Measurements from ENCODE around the gene TERF2IP.

The TERF2IP gene, protein sequence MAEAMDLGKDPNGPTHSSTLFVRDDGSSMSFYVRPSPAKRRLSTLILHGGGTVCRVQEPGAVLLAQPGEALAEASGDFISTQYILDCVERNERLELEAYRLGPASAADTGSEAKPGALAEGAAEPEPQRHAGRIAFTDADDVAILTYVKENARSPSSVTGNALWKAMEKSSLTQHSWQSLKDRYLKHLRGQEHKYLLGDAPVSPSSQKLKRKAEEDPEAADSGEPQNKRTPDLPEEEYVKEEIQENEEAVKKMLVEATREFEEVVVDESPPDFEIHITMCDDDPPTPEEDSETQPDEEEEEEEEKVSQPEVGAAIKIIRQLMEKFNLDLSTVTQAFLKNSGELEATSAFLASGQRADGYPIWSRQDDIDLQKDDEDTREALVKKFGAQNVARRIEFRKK

DNA sequence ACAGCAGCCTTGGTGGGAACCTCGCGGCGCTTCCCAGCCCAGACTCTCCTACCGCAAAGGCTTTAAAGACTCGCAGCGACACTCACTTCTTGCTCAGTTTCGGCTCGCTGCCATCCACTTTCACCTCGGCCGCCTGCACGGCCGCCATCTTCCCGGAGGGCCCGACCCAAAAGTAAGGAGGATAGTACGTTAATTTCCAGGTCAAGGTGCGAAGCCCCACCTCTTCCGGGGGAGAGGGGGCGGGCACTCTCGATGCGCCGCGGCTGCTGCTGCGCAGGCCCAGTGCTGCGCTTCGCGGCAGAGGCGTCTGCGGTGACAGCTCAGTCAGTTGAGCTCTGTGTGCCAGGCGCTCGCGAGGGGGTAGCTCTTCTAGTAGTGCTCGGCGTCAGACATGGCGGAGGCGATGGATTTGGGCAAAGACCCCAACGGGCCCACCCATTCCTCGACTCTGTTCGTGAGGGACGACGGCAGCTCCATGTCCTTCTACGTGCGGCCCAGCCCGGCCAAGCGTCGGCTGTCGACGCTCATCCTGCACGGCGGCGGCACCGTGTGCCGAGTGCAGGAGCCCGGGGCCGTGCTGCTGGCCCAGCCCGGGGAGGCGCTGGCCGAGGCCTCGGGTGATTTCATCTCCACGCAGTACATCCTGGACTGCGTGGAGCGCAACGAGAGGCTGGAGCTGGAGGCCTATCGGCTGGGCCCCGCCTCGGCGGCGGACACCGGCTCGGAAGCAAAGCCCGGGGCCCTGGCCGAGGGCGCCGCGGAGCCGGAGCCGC lies at the start of gene TERF2IP, which contains the start of gene KARS1:
Gene TERF2IP, plus strand, starts transcription at position 282 of the 773 bp plus-strand sequence. Its CDS starts 110 bp downstream, at position 392.
Gene KARS1, minus strand, starts transcription at position 174 of the 773 bp plus-strand sequence. Its CDS starts 26 bp downstream, at position 148.
- DNase-seq (ENCODE audit: low spot score), result peak; percentile 93

DNA sequence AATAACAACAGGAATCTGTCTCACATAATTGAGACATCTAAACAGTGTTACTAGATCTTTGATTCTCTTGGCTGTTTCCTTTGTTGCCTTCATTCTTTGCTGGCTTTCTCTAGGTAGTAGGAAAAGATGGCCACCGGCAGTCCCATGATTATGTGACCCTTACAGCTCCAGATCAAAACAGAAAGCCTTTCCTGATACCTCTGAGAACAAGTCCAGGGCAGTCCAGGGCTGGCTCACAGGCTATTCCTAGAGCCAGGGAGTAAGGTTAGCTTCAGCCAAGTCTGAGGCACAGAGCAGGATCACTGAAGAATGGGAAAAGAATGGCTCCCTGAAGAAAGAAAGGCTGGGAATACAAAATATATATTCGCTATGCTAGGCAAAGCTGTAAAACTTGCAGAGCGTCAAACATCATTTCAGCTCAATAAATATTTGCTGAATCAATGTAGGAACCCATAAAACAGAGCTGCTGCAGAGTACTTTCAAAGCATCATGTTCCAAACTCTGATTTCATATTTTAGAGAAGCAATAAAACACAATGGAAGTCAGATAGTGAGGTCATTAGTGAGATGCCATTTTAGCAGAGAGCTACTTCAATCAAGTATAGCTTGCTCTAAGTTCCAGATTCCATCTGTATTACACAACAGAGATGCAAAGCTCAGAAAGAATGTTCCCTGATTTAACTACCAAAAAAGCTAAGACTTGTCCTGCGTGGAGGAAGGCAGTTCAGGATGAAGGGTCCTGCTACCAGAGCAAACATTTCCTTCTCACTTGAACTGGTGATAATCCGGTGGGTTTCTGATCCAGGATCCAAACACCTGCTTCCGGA lies 47.9 kb upstream of the TERF2IP start:
- no peak for DNase-seq (ENCODE audit: low spot score)

- no peak for DNase-seq (ENCODE audit: low spot score)
These were observed 44.3 kb upstream of the TERF2IP start for GRCh38 chr16:75603241-75603640.

DNA sequence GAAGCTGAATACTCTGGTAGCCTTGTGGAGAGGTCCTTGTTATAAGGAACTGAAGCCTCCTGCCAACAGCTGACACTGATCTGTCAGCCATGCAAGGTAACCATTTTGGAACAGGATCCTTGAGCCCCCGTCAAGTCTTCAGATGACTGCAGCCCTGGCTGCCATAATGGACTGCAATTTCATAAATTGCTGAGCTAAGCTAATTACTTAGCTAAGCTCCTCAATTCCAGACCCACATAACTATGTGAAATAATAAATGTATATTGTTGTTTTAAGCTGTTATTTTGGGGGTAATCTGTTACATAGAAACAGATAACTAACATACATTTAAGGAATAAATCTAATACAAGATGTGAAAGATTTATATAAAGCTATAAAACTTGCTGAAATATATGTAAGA lies 41.1 kb upstream of the TERF2IP start:
- no peak for DNase-seq (ENCODE audit: low spot score)

DNA sequence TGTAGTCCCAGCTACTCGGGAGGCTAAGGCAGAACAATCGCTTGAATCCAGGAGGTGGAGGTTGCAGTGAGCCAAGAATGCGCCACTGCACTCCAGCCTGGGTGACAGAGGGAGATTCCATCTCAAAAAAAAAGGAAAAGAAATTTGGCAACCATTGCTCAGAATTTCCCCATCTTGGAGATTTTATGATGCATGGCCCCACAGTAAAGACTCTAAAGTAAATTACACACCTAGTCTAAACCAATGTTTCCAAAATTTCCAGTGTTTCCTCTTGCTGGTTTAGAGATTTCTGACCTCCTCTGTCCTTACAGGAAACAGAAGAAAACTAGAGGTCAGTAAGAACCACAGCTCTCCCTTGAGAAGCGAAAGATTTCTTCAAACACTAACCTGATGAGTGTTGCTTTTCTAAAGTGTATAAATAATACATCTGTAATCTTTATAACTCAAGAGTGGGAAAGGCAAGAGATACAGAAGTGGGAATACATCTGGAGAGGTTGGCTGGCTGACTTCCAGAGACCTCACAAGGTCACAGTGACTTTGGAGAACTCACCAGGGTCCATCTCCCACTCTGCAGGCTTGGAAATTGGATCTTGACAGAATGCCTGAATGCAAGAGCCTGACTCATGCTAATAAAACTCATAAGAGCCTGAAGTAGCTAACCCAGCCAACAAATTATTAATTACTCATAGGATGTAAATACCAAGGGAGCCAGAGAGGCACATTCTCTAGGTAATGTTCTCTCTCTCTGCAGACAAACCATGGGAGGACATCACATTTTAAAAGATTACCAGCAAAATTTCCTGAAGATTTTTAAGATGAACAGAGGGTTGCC lies 33.3 kb upstream of the TERF2IP start:
- no peak for DNase-seq (ENCODE audit: low spot score)

- DNase-seq (ENCODE audit: low spot score), result no peak
These were observed 32.0 kb upstream of the TERF2IP start for GRCh38 chr16:75615619-75616018.

- DNase-seq (ENCODE audit: low spot score), result no peak
These were observed 31.0 kb upstream of the TERF2IP start for GRCh38 chr16:75616521-75617010.

DNA sequence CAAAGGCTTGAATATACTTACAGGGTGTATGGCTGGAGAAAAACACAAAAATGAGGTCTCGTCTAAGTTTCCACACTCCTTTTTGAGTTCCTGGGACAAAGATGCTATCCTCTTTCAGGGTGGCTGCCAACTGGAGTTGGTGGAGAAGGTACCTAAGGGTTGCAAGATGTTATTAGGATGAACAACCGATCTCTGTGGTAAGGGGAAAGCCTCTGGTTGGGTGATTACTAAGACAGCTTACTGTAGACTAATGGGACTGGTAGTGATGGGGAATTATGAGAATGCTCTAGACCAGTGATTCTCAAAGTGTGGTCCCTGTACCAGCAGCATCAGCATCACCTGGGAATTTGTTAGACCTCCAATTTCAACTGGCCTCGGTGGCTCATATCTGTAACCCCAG lies 30.5 kb upstream of the TERF2IP start:
- DNase-seq (ENCODE audit: low spot score), result no peak

DNA sequence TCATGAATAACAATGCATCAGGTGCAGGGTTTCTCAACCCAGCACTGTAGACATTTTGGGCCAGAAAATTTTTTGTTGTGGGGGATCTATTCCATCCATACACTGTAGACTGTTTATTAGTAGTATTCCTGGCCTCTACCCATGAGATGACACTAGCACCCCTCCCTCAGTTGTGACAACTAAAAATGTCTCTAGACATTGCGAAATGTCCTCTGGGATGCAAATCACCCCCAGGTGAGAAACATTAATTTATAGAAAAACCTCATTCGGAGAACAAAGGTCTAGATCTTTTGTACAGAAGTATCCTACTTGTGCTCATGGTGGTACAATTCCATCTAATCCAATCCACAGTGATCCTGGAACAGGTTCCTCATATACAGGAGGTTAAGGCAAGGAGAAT lies 28.8 kb upstream of the TERF2IP start:
- DNase-seq (ENCODE audit: low spot score), result no peak

DNA sequence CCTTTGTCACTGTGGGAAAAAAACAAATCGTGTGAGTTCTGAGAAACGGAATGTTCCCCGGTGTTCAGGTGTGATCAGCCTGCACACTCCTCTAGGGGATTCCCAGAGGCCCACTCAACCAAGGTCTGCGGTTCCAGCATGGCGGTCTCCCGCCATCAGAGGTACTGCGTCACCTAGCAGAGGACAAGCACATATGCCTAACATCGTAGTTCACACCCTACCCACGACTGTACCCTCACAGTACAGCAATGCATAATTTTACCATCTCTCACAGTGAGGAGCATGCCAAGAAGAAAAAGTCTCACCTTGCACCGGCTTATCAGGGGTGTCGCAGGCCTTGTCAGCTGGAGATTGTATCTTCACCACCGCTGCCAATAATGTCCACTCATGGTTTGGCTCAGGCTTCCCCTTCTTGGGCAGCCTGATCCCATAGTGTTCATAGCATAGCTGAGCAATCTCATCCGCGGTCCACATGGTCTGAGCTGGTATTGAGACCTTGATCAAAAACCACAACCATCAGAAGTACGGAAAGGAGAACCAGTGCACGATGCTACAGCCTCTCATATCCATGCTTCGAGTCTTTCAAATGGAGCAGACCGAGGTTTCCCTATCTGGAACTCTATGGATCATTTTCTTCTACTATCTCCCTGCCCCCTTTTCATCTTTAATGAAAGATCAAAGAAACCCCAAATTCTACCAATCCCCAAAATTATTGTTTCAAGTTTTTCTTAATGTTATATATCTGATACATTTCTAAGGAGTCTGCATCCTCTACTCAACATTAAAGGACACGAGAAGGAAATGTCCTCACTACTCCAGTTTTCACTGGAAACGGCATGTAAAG lies 27.0 kb upstream of the TERF2IP start:
- DNase-seq (ENCODE audit: low spot score), result no peak

DNA sequence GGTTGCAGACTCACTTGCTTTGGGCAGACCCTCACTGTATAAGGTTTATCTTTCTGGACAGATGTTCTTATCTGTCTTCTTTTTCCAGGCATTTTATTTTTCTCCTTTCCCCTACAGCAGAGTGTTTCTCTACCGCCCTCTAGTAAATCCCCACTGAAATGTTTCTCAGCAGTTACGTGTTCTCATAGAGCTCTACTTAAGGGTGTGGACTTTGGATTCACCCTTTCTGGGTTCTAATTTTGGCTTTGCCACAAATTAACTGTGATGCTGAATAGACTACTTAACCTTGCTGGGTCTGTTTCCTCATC lies 26.4 kb upstream of the TERF2IP start:
- peak; percentile 26 for DNase-seq (ENCODE audit: low spot score)

- DNase-seq (ENCODE audit: low spot score), result peak; percentile 92
These were observed 24.6 kb upstream of the TERF2IP start, which contains the start of gene ADAT1 for GRCh38 chr16:75622761-75623605. Gene ADAT1 (minus strand): TSS chr16:75623281. CDS start chr16:75620799, 2,482 bp downstream.

DNA sequence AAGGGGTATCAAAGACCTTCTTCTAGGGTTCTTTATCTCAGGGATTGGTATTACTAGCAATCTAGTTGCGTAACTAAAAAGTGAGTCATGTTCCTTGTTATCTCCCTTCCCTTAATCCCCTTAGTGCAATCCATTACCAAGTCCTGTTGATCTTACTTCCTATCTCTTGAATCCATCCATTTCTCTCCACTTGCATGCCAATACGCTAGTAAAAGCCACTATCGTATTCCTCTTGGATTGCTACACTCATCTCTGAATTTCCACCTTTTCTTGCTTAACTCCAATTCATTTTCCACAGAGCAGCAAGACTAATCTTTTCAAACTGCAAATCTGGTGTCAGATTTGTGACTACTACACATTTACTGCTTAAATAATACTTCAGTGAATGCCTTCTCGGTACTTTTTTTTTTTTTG lies 22.6 kb upstream of the TERF2IP start:
- no peak for DNase-seq (ENCODE audit: low spot score)

- DNase-seq (ENCODE audit: low spot score), result no peak
These were observed 20.8 kb upstream of the TERF2IP start for GRCh38 chr16:75626806-75627205.

GRCh38 chr16:75627851-75628250 lies 19.7 kb upstream of the TERF2IP start:
- DNase-seq (ENCODE audit: low spot score), result no peak

DNA sequence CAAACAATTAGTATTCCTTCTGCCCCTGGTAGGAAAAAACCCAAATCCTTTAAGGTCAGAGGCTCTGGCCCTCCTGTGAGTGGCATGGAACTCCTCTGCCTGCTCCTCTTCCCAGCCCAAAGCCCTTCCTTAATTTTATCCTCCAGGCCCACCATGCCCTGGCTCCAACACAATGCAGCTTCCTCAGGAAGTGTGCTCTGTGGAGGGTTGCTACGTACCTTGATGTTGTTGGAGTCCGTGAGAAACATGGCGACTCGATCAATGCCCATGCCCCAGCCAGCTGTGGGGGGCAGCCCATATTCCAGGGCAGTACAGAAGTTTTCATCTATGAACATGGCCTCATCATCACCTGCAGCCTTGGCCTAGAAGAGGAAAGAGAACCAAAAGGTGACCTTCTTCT lies 19.2 kb upstream of the TERF2IP start:
- DNase-seq (ENCODE audit: low spot score), result no peak

DNA sequence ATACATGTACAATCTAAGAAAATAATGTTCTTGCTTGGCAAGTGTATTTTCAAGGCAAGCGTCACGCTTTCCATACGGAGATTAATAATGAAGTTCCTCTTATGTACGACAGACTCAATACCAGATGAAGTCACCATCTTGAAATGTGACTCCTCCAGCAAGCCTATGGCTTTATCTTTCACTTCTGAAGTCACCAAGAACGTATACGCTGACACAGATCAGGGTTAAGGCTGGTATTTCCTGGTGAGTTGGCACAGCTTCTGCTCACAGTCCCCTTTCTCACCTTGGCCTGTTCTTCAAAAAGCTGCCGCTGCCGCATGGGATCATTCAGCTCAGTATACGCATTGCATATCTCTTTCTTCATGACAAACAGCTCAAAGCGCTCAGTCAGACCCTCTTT lies 18.4 kb upstream of the TERF2IP start:
- DNase-seq (ENCODE audit: low spot score), result no peak

- no peak for DNase-seq (ENCODE audit: low spot score)
These were observed 17.5 kb upstream of the TERF2IP start for GRCh38 chr16:75630052-75630451.

GRCh38 chr16:75632857-75633256 lies 14.7 kb upstream of the TERF2IP start:
- DNase-seq (ENCODE audit: low spot score), result no peak

Measured in SW480 (cell line).